ENCODE data around the gene HTR4. TPM values are rescaled to one million over a fixed set of nuclear protein-coding genes. Genes with fewer than 3 reads are reported as not detected.

The HTR4 gene
- total RNA-seq, 1 experiment from 2014 or later: not detected

GRCh38 chr5:148467958-148468357 is 186.4 kb downstream of the HTR4 start:
- no peak overlapping the region for H3K4me3 Mint-ChIP-seq (ENCODE audit: low read depth, unreplicated experiment)
- intact Hi-C loops (cut with micrococcal nuclease; ENCODE audit: unreplicated experiment): no loop called here

GRCh38 chr5:148466236-148466580 is 188.1 kb downstream of the HTR4 start:
- peaks cover 13% of the 10 kb centered on the region for H3K27me3 Mint-ChIP-seq (ENCODE audit: unreplicated experiment)
- no TSS peak for BruUV-seq (replicated peaks)
- no peak for DNase-seq
- CTCF ChIA-PET: interaction anchor here (1.3 kb wide), 1 partner anchor 265 kb away, joined by 4 read pairs; no protein-coding TSS in a partner anchor
- H3K4me3 Mint-ChIP-seq (ENCODE audit: low read depth, unreplicated experiment): no peak overlapping the region
- no peaks in the 10 kb centered on the region for H3K9me3 Mint-ChIP-seq (ENCODE audit: low read depth, unreplicated experiment)
- no peaks in the 10 kb centered on the region for H3K4me1 Mint-ChIP-seq (ENCODE audit: low read depth, unreplicated experiment)
- no peaks in the 10 kb centered on the region for H3K36me3 Mint-ChIP-seq (ENCODE audit: insufficient read depth, unreplicated experiment)
- no peak for TF ChIP-seq CTCF (IDR thresholded peaks at IDR 0.05; ENCODE audit: unreplicated experiment)
- intact Hi-C loops (cut with micrococcal nuclease; ENCODE audit: unreplicated experiment): no loop called here
- H3K27ac Mint-ChIP-seq (ENCODE audit: unreplicated experiment): no peak overlapping the region

More at GRCh38 chr5:148467958-148468357, 186.4 kb downstream of the HTR4 start:
- Mint-ChIP-seq H3K36me3 (ENCODE audit: insufficient read depth, unreplicated experiment) (no peaks in the 10 kb centered on the region), H3K27ac (ENCODE audit: unreplicated experiment) (no peak overlapping the region), H3K9me3 (ENCODE audit: low read depth, unreplicated experiment) (no peaks in the 10 kb centered on the region), H3K4me1 (ENCODE audit: low read depth, unreplicated experiment) (no peaks in the 10 kb centered on the region), H3K27me3 (ENCODE audit: unreplicated experiment) (peaks cover 13% of the 10 kb centered on the region)
- CTCF ChIA-PET: interaction anchor here (2.9 kb wide), 1 partner anchor 263 kb away, joined by 11 read pairs; no protein-coding TSS in a partner anchor
- TF ChIP-seq CTCF (IDR thresholded peaks at IDR 0.05; ENCODE audit: unreplicated experiment): no peak
- no TSS peak for BruUV-seq (replicated peaks)
- DNase-seq: no peak

- H3K36me3 Mint-ChIP-seq (ENCODE audit: insufficient read depth, unreplicated experiment): no peaks in the 10 kb centered on the region
- CTCF ChIA-PET: interaction anchor here (1.2 to 1.3 kb wide), 2 partner anchors 265 kb away, joined by 3 to 4 read pairs; no protein-coding TSS in a partner anchor
- H3K4me1 Mint-ChIP-seq (ENCODE audit: low read depth, unreplicated experiment): no peaks in the 10 kb centered on the region
- no peak for DNase-seq
- no peaks in the 10 kb centered on the region for H3K9me3 Mint-ChIP-seq (ENCODE audit: low read depth, unreplicated experiment)
- H3K27me3 Mint-ChIP-seq (ENCODE audit: unreplicated experiment): peaks cover 16% of the 10 kb centered on the region
- H3K4me3 Mint-ChIP-seq (ENCODE audit: low read depth, unreplicated experiment): no peak overlapping the region
- BruUV-seq (replicated peaks): no TSS peak
- intact Hi-C loops (cut with micrococcal nuclease; ENCODE audit: unreplicated experiment): no loop called here
- no peak for TF ChIP-seq CTCF (IDR thresholded peaks at IDR 0.05; ENCODE audit: unreplicated experiment)
- no peak overlapping the region for H3K27ac Mint-ChIP-seq (ENCODE audit: unreplicated experiment)
These were observed 188.7 kb downstream of the HTR4 start for GRCh38 chr5:148465381-148466235.

GRCh38 chr5:148459669-148460068 is 194.7 kb downstream of the HTR4 start:
- intact Hi-C loops (cut with micrococcal nuclease; ENCODE audit: unreplicated experiment): no loop called here
- Mint-ChIP-seq H3K9me3 (ENCODE audit: low read depth, unreplicated experiment) (no peaks in the 10 kb centered on the region), H3K4me1 (ENCODE audit: low read depth, unreplicated experiment) (no peaks in the 10 kb centered on the region), H3K4me3 (ENCODE audit: low read depth, unreplicated experiment) (no peak overlapping the region), H3K27me3 (ENCODE audit: unreplicated experiment) (peaks cover 55% of the 10 kb centered on the region), H3K27ac (ENCODE audit: unreplicated experiment) (no peak overlapping the region), H3K36me3 (ENCODE audit: insufficient read depth, unreplicated experiment) (no peaks in the 10 kb centered on the region)
- CTCF ChIA-PET: interaction anchor here (0.6 kb wide), 1 partner anchor 264 kb away, joined by 6 read pairs; no protein-coding TSS in a partner anchor
- TF ChIP-seq CTCF (IDR thresholded peaks at IDR 0.05; ENCODE audit: unreplicated experiment): no peak
- BruUV-seq (replicated peaks): no TSS peak
- DNase-seq: no peak

Data from Calu3 (cell line).